ENCODE measurements around the gene MRPL12. TPM values are rescaled to one million over a fixed set of nuclear protein-coding genes. Genes with fewer than 3 reads are reported as not detected.

MRPL12 gene
- total and polyA plus RNA-seq, 9 of the 15 experiments (the other 6 are each of a cell fraction or from before 2014, with no cell fraction given): 0.94 to 338 (median 100) TPM

- TF ChIP-seq, protein P1, sequence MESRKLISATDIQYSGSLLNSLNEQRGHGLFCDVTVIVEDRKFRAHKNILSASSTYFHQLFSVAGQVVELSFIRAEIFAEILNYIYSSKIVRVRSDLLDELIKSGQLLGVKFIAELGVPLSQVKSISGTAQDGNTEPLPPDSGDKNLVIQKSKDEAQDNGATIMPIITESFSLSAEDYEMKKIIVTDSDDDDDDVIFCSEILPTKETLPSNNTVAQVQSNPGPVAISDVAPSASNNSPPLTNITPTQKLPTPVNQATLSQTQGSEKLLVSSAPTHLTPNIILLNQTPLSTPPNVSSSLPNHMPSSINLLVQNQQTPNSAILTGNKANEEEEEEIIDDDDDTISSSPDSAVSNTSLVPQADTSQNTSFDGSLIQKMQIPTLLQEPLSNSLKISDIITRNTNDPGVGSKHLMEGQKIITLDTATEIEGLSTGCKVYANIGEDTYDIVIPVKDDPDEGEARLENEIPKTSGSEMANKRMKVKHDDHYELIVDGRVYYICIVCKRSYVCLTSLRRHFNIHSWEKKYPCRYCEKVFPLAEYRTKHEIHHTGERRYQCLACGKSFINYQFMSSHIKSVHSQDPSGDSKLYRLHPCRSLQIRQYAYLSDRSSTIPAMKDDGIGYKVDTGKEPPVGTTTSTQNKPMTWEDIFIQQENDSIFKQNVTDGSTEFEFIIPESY (CRISPR knock-in tag; IDR thresholded peaks at IDR 0.05): peak; percentile 97
- TF ChIP-seq SPI1 (IDR thresholded peaks at IDR 0.05; ENCODE audit: borderline replicate concordance, low read depth, low read length) (no peak), CTCF (IDR thresholded peaks at IDR 0.05 in 2 of 3, conservative IDR thresholded peaks at IDR 0.05 in 1 of 3; ENCODE audit: insufficient read depth in 2 of 3, low read depth in 1 of 3, low read length in 3 of 3) (peak in 1 of 3 experiments; percentile 33; a peak in 1 of 6 replicates), TEAD4 (IDR thresholded peaks at IDR 0.05; ENCODE audit: low read length) (no peak), TEAD4 (CRISPR knock-in tag; IDR thresholded peaks at IDR 0.05; ENCODE audit: borderline replicate concordance) (no peak), CSDE1 (IDR thresholded peaks at IDR 0.05) (no peak), RCOR1 (IDR thresholded peaks at IDR 0.05; ENCODE audit: borderline replicate concordance in 1 of 2, low read depth in 2 of 2, low read length in 2 of 2) (no peak), SIN3A (IDR thresholded peaks at IDR 0.05; ENCODE audit: borderline replicate concordance in 2 of 2, control insufficient read depth in 1 of 2, low read depth in 2 of 2, low read length in 2 of 2) (no peak), ZNF121 (CRISPR knock-in tag; conservative IDR thresholded peaks at IDR 0.05) (no peak), POLR2G (IDR thresholded peaks at IDR 0.05; ENCODE audit: low read depth, low read length) (peak; percentile 72), HNRNPUL1 (IDR thresholded peaks at IDR 0.05; ENCODE audit: low read length) (no peak), ZNF589 (CRISPR knock-in tag; IDR thresholded peaks at IDR 0.05; ENCODE audit: low read depth) (no peak), FIP1L1 (IDR thresholded peaks at IDR 0.05; ENCODE audit: low read depth, low read length, poor library complexity, severe bottlenecking) (peak; percentile 36), CREB1 (IDR thresholded peaks at IDR 0.05) (no peak), CREB1 (CRISPR knock-in tag; IDR thresholded peaks at IDR 0.05) (no peak), PPARD (CRISPR knock-in tag; IDR thresholded peaks at IDR 0.05) (no peak), SMARCB1 (IDR thresholded peaks at IDR 0.05; ENCODE audit: insufficient read length, low read depth) (no peak), KAT8 (IDR thresholded peaks at IDR 0.05; ENCODE audit: low read depth) (no peak), ZNF197 (CRISPR knock-in tag; IDR thresholded peaks at IDR 0.05; ENCODE audit: low read depth) (no peak)
Measured at GRCh38 chr17:81706757-81707624, 3.8 kb downstream of the MRPL12 start (continued).
